BJ (cell line): ENCODE data around the gene VPS16. TPM values are rescaled to one million over a fixed set of nuclear protein-coding genes. Genes with fewer than 3 reads are reported as not detected.

Experiments used
- CTCF ChIA-PET: fragments of 350-600 bp; formaldehyde crosslinking; extraction: SDS; loops from one replicate; lab custom pipeline; 2021; ENCODE audit warnings: antibody characterized with exemption, inconsistent platforms; lab: Yijun Ruan, JAX
- POLR2A ChIA-PET: fragments of 300-600 bp; sonication (Branson Sonifier 250); formaldehyde crosslinking; extraction: SDS; loops from one replicate; lab custom pipeline; 2021; ENCODE audit warnings: antibody characterized with exemption; lab: Charles Lee
- DNase-seq: peaks from one replicate; pipeline ENCODE4 v3.0.0-alpha.2; 2011; ENCODE audit warnings: low read depth
- H3K27me3 ChIP-seq: 2 replicates; pipeline ENCODE4 v1.6.0; 2011; ENCODE audit warnings: low read length; ENCODE audit not compliant: control insufficient read depth, insufficient read depth
- H3K36me3 ChIP-seq: 2 replicates; pipeline ENCODE4 v1.5.1; 2011; ENCODE audit warnings: low read length; ENCODE audit not compliant: control insufficient read depth, insufficient read depth
- H3K4me3 ChIP-seq: 2 replicates; pipeline ENCODE4 v1.5.1; 2011; ENCODE audit warnings: low read depth, mild to moderate bottlenecking, control low read depth, low read length
- polyA plus RNA-seq: library from polyadenylated mRNA; depleted of rRNA; stranded (reverse); fragments of >200 nt; gene quantifications from 2 replicates; pipeline ENCODE4 v1.2.3, GENCODE V29; 2011
- TF ChIP-seq, protein P1 (sequence below): IDR thresholded peaks from 2 replicates; pipeline ENCODE4 v1.5.1; 2011; ENCODE audit warnings: low read depth, mild to moderate bottlenecking, control low read depth, inconsistent platforms, low read length, moderate library complexity; ENCODE audit not compliant: insufficient read depth

VPS16 gene
- polyA plus RNA-seq, 1 experiment: 46.8 TPM

DNA sequence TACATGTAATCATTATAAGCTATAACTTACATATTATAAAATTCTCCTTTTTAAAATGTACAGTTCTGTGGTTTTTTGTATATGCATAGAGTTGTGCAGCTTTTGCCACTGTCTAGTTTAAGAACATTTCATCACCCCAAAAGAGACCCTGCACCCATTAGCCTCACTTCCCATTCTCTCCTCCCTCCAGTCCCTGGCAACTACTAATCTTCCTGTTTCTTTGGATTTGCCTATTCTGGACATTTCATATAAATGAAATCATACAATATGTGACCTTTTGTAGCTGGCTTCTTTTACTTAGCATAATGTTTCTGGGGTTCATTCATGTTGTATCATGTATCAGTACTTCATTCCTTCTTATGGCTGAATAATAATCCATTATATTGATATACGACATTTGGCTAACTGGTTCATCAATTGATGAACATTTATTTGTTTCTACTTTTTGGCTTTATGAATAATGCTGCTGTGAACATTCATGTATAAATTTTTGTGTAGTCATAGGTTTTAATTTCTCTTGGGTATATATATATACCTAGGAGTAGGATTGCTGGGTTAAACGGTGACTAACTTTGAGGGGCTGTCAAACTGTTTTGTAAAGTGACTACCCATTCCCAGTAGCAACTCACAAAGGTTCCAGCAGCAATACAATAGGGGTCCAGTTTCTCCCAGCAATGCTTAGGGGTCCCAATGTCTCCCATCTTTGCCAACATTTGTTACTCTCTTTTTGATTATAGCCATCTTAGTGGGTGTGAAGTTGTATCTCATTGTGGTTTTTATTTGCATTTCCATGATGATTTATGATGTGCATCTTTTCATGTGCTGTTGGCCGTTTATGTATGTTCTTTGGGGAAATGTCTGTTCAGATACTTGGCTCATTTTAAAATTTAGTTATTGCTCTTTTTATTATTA, 43.4 kb downstream of the VPS16 start:
- Histone ChIP-seq H3K36me3 (no peaks in the 10 kb centered on the region), H3K27me3 (no peaks in the 10 kb centered on the region), H3K4me3 (no peak overlapping the region)
- TF ChIP-seq, protein P1, sequence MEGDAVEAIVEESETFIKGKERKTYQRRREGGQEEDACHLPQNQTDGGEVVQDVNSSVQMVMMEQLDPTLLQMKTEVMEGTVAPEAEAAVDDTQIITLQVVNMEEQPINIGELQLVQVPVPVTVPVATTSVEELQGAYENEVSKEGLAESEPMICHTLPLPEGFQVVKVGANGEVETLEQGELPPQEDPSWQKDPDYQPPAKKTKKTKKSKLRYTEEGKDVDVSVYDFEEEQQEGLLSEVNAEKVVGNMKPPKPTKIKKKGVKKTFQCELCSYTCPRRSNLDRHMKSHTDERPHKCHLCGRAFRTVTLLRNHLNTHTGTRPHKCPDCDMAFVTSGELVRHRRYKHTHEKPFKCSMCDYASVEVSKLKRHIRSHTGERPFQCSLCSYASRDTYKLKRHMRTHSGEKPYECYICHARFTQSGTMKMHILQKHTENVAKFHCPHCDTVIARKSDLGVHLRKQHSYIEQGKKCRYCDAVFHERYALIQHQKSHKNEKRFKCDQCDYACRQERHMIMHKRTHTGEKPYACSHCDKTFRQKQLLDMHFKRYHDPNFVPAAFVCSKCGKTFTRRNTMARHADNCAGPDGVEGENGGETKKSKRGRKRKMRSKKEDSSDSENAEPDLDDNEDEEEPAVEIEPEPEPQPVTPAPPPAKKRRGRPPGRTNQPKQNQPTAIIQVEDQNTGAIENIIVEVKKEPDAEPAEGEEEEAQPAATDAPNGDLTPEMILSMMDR: no peak
- DNase-seq: no peak
- ChIA-PET POLR2A (no interaction called here), CTCF (interaction anchor here (1.6 kb wide), 1 partner anchor 11 kb away, joined by 5 read pairs; no protein-coding TSS in a partner anchor)

GRCh38 chr20:2887715-2888114, 47.2 kb downstream of the VPS16 start:
- TF ChIP-seq, protein P1: no peak
- POLR2A ChIA-PET: no interaction called here
- Histone ChIP-seq H3K36me3 (no peaks in the 10 kb centered on the region), H3K27me3 (no peaks in the 10 kb centered on the region), H3K4me3 (no peak overlapping the region)
- CTCF ChIA-PET: interaction anchor here (1.4 kb wide), 1 partner anchor 18 kb away, joined by 4 read pairs; no protein-coding TSS in a partner anchor
- no peak for DNase-seq

- ChIA-PET POLR2A (no interaction called here), CTCF (interaction anchor here (0.6 to 1.4 kb wide), 2 partner anchors 18 to 40 kb away, joined by 3 to 4 read pairs; no protein-coding TSS in a partner anchor)
- DNase-seq: no peak
- H3K27me3 ChIP-seq: no peaks in the 10 kb centered on the region
- H3K4me3 ChIP-seq: no peak overlapping the region
- H3K36me3 ChIP-seq: no peaks in the 10 kb centered on the region
- TF ChIP-seq, protein P1: no peak
These were observed 47.8 kb downstream of the VPS16 start for GRCh38 chr20:2888224-2888955.

DNA sequence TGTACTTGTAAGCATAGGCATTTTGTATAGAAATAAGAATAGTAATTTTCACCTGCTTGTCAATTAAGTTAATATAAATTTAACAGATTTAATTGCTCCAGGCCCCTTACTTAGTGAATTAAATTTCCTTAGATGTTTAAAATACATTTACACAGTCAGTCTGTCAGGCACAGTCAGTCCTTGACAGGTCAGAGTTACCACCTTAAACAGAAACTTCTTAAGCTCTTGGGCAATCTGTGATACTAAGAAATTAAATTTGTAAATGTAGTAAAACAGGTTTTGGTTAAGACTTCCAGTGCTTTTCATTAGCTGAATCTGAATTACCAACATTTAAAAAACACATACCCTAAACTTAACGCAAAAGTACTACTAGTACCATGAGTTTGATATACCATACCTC, 48.7 kb downstream of the VPS16 start:
- H3K36me3 ChIP-seq: no peaks in the 10 kb centered on the region
- TF ChIP-seq, protein P1: no peak
- ChIA-PET POLR2A (no interaction called here), CTCF (no interaction called here)
- H3K4me3 ChIP-seq: no peak overlapping the region
- DNase-seq: no peak
- no peaks in the 10 kb centered on the region for H3K27me3 ChIP-seq

- ChIA-PET POLR2A (no interaction called here), CTCF (interaction anchor here (0.7 to 1.1 kb wide), 2 partner anchors 15 to 111 kb away, joined by 3 read pairs; no protein-coding TSS in a partner anchor)
- no peaks in the 10 kb centered on the region for H3K36me3 ChIP-seq
- no peak for DNase-seq
- no peak overlapping the region for H3K4me3 ChIP-seq
- no peaks in the 10 kb centered on the region for H3K27me3 ChIP-seq
- TF ChIP-seq, protein P1: no peak
These were observed 49.3 kb downstream of the VPS16 start for GRCh38 chr20:2889797-2890196.
